ENCODE measurements around the gene KCND1.

- TF ChIP-seq EP300 (IDR thresholded peaks at IDR 0.05) (no peak), CTCF (IDR thresholded peaks at IDR 0.05) (no peak), POLR2AphosphoS5 (IDR thresholded peaks at IDR 0.05) (no peak), POLR2A (IDR thresholded peaks at IDR 0.05) (no peak)
Measured at GRCh38 chrX:48960291-48960690, 11.4 kb downstream of the KCND1 start.

Measured in stomach (tissue), 4 donors.